GM18517 (cell line): ENCODE results near the gene FBXW8.

Experiments used
- ATAC-seq: cut with Tn5 transposase; IDR thresholded peaks from one replicate; pipeline ENCODE4 v1.9.1; 2021; ENCODE audit warnings: mild to moderate bottlenecking, moderate library complexity; ENCODE audit not compliant: unreplicated experiment

Gene FBXW8

DNA sequence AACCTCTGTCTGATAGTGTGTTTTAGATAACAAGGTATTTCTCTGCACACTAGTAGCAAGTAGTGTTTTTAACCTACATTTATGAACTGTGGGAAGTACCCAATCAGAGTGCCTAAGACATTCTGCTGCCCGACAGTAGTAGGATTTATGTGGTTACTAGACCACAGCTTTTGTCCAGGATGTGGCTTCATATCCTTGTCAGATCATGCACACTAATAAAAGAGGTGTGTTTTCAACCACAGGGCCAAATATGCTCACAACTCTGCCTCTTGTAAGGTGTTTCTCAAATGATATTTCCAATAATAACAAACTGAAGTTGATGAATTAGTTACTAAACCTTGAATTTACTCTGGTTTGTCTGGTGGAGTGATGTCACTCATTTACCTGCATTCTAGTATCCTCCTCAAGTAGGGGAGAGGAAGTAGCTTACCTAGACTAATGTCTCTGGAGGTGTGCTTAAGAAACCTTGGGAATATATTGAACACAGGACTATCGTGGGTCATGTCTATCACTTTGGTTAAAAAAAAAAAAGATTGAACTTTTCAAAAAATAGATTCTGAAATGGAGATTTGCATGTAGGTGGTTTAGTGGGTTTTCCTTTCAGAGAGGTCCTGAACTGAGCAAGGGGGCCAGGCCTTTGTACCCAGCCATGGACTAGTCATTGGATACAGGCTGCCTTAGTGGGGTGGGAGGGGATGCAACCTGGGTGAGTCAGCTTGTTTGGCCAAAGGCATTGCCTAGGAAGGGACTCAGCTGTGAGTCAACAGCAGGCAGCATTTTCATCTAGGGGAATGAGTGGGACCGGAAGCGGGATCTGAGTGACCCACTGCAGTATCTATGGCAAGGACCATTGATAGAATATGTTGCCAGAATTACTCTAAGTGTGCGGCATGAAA, 14.1 kb downstream of the FBXW8 start:
- ATAC-seq = peak; percentile 60

GRCh38 chr12:116926283-116927243, 15.8 kb downstream of the FBXW8 start:
- ATAC-seq = no peak

GRCh38 chr12:116927244-116927940, 16.6 kb downstream of the FBXW8 start:
- no peak for ATAC-seq

- ATAC-seq = no peak
Observed at GRCh38 chr12:116928504-116928903, 17.8 kb downstream of the FBXW8 start.

GRCh38 chr12:116929885-116930284, 19.1 kb downstream of the FBXW8 start:
- ATAC-seq = no peak

DNA sequence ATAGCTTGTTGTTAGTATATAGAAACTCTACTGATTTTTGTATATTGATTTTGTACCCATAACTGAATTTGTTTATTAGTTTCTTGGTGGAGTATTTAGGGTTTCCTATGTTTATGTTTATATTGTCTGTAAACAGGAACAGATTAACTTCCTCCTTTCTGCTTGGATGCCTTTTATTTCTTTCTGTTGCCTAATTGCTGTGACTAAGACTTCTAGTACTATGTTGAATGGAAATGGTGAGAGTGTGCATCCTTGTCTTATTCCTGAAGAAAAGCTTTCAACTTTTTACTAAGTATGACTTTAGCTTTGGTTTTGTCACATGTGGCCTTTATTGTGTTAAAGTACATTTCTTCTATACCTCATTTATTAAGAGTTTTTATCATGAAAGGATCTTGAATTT, 20.9 kb downstream of the FBXW8 start:
- ATAC-seq = no peak

DNA sequence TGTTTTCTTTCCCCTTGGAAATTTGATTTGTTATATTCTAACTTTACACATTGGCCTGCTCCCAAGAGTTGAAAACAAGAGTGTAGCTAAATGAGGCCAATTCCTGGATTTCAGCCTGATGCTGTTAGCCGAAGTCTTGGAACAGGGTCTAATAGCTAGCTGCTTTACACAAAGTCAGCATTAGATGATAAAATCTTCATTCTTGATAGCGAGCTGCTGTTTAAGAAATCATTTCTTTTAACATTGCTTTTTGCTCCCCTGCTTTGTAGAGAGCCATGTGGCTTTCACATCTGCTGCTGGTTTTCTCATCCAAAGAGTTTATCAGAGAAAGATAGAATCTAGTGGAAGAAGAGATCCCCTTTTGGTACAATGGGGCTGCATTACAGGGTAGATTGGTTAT, 22.3 kb downstream of the FBXW8 start:
- ATAC-seq = no peak

DNA sequence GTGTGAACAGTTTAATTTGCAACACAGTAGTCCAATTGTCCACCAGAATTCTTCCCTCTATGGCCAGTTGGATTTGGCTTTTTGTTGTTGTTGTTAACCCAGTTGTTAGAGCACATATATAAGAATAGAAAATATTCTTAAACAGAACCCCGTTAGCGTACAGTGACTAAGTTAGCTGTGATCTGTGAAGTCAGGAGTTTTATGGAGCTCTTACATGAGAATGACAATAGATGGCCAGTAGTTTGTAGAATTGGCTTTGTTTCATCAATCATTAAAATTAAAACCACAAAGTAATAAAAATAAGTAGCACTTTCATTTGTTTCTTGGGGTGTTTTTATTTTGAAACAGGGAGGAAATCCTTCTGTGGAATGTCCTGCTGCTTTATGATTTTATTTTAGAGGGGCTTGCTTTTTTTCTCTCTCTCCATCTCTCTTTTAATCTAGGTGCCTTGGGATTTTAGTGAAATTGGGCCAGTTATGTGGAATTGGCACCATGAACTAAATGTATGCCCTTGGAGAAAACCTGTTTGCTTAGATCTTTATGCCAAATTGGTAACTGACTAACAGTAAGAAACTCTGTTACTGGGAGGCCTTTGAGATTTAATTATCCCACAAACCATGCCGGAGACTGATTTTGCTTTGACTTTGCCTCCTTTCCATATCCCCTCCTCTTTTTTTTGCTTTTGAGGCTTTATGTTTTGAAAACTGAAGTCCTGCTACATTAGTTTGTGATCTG, 22.9 kb downstream of the FBXW8 start:
- ATAC-seq = no peak

DNA sequence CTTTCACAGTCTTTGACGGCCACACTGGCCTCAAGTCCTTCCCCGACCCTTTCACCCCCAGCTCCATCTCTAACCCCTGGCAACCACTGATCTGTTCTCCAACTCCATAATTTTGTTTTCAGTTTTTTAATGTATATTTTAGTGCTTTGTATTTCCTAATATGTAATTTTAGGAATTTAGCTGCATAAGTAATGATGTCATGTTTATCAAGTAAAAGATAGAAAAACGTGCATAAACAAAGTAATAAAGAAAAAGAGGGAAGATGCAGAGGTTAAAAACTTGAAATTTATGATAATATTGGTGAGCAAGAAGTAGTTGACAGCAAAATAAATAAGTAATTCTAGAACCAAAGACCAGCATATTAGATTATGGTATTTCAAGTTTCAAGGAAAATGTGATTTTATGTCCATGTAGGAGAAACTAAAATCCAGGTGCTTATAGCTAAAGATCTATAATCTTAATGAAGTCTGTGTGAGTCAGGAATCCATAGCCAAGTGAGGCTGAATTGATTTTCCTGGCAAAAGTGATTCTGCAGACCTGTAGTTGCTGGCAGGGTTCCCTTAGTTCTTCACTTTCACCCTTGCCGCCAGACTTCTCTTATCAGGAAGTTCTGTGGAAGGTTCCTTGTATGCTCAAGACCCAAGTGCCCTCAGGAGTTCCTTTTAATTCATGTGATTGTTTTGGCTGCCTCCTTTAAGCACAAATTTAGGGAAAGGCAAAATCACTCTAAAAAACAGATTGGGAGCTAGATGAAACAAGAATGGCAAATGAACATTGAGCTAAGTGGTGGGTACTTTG, 24.4 kb downstream of the FBXW8 start:
- ATAC-seq = no peak

GRCh38 chr12:116937640-116938039, 26.9 kb downstream of the FBXW8 start:
- no peak for ATAC-seq

DNA sequence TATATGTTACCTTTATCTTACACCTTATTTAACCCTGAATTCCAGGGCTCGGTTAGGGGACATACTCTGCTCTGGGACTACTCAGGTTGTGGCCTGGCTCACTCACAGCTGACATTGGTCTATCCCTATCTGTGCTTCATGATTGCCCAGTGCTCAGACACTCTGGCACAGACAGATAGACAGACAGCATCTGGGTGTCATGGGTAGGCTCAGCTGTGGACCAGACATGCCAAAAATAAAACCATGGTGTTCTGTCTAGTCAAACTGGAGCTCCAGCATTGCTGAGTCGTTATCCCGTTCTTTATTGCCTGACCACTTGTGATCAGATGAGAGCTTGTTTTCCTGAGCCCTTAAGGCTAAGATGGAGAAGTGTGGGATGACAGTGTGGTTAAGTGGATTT, 29.0 kb downstream of the FBXW8 start:
- ATAC-seq = no peak

DNA sequence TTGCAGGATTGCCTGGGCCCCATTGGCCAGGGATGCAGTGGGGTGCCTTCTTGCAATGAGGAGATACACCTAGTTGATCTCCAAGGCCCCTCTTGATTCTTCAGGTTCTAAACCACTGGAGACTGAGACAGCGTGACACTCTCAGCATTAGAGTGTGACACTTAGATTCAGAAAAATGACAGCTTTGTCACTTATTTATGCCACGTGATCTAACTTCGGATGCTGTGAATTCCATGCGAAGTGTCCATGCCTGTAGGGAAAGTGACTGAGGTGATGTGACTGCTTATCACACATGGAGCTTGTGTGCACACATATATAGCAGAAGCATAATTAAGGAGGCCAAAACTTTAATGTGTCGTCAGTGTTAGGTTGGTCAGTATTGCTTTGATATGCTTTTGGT, 30.4 kb downstream of the FBXW8 start:
- no peak for ATAC-seq

DNA sequence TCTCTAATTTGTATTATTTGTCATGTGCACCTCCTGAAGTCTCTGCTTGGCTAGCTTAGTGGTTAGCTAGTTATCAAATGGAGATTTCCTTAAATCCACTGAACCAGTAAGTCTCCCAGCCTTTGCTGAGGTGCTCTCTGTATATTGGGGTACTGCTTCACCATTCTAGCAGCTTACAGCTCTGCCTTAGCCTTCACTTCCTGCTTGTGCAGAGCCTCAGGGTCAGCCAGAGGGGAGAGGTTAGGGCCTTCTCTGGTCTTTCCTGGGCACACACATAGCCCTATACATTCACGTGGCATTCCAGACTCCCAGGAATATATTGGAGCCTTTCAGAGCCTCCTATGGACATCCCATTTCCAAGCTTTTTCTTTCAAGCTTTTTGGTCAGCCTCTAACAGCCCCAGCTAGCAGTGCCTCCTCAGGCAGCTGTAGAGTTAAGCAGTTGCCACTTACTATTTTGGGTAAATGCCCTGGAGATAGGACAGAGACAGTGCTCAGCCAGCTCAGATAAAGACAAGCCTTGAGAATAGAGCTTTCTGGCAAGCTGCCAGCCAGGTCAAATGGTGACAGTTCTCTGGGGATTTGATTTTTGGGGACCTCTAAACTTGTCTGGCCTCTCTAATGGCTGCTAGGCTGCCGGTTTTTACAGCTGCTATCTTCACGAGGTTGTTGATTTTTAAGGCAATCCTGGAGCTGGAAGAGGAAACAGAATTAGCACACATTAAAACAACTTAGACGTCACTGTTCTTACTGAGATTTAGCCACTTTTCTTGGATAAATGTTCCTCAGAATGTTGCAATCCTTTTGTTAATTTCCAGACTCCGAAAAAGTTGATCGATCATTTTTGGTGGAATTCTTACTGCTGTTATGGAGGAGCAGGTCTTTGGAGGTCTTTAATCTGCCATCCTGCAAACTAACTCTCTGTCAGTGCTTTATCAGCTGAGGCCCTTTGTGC, 32.9 kb downstream of the FBXW8 start:
- ATAC-seq = no peak

- no peak for ATAC-seq
Observed at GRCh38 chr12:116945886-116946550, 35.3 kb downstream of the FBXW8 start.

DNA sequence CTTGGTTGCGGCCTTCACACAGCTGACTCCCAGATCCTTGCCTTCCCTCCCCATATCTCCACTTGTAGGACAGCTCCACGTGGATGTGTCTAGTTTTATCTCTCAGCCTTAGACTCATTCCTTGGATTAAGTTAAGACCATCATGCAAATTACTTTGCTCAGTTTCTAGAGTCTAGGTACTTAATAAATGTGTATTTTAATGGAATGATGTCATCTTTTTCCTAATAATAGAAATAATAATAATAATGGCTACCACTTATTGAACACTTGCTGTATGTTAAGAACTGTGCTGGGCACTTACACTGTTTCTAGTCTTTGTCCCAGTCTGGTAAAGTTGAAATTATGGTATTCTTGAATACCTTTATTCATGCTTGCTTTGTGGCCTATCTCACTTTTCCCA, 37.5 kb downstream of the FBXW8 start:
- no peak for ATAC-seq

DNA sequence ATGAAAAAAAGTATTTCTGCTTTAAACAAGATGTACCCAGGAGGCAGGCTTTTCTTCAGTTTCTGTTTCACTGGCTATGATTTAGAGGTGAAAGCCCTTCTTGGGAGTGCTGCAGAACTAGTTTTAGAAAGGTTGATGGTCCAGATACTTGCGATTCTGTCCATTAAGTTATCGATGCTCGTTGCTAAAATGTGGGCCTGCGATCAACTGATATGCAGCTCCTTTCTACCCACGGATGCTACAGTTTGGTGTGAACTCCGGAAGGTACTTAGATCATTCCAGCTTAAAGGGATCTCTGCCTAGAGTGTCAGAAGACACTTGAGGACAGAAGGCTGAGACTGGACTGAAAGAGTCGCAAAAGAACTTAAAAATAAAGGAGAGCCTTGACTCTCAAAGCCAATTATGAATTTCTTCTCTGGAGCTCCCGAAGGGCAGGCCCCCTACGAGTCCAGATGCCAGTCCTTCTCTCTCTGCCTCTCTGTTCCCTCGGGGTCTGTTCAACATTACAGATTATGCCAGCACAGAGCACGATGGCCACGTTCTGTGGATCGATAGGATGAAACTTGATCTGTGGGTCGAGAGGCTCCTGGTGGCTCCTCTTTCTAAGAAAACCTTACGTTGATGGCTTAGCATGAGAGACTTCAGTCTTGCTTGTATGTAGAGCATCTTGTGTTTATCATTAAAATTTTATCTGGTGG, 40.0 kb downstream of the FBXW8 start:
- no peak for ATAC-seq

DNA sequence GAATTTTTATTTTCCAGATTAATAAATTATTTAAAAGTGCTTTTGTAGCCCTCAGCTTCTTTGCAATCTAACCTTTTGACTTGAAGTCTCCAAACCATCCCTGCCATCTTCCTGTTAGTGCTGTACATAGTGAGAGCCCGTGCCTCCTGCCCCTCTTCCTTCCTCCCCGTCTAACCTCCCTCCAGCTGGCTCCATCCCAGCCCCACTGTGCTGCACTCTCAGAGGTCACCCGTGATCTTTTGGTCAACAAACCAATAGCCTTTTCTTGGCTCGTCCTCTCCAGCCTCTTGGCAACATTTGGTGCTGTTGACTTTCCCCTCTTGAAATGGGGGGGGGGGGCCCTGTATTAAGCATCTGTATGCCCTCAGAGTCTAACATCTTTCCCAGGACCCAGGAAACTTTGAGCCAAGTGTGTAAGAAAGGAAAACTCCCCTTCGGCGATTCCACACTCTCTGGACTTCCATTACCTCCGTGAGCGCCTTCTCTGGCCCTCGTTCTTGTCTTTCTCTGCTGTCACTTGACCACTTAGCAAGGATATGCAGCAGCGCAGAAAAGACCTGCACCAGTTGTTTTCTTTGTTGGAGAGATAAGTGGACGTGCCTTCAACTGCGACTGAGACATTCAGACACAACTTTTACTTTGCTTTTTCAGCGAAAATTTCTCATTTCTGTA, 44.1 kb downstream of the FBXW8 start:
- ATAC-seq = no peak
